ENCODE results near the gene SLC1A1. TPM values are rescaled to one million over a fixed set of nuclear protein-coding genes. Genes with fewer than 3 reads are reported as not detected.
"Not testable (repeated sequence)": the region's sequence is repeated elsewhere in the genome, so short reads cannot be mapped to it uniquely, and the experiment has no call there.

SLC1A1 gene
- total RNA-seq, 2 donors from 2014 or later = 2.6 to 5.2 TPM

DNA sequence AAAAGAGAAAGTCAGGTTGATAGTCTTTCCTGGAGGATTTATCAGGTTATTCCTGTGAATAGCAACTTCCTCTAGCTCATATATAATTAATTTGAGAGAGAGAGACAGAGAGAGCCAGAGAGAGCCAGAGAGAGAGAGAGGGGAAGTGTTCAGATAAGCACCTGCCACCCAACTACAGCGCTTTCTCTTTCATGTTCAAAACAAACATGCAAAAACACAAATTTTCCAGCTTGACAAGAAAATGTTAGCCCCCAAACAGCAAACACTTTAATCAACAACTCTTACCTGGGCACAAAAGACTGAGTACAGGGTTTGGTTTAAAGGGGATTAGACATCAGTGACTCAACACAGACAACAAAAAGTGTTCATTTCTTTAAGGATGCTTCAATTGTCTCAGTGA lies 110.1 kb downstream of the SLC1A1 start:
- DNase-seq = no peak
- WGBS, 2 donors = 67 to 100% methylated on average over 1 of the region's 1 CpG

DNA sequence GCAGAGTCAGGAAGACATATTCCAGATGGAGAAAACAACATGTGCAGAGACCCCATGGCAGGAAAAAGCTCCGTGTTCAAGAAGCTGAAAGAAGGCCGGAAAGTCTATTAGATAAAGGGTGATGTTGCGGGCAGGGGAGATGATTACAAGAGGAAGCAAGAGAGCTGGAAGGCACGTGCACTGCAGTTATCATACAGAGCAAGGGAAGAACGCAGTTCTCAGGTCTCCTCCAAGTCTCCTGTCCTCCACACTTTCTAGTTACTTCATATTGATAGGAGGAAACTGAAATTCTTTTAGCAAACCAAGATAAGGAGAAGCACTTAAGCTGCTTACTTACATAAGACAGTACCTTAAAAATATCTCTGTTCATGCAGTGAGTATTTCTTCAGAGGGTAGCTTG lies 113.6 kb downstream of the SLC1A1 start:
- Histone ChIP-seq H3K27ac (no peak overlapping the region), H3K4me3 (no peak overlapping the region), H3K27me3 (no peaks in the 10 kb centered on the region), H3K36me3 (replicated peaks in 1 of 2; ENCODE audit: insufficient read depth in 1 of 2, low read depth in 2 of 2) (no peaks in the 10 kb centered on the region), H3K9me3 (no peaks in the 10 kb centered on the region), H3K4me1 (no peaks in the 10 kb centered on the region)
- intact Hi-C loops (cut with DNase I) = no loop called here
- no peak for DNase-seq
- no peak for TF ChIP-seq POLR2A (IDR thresholded peaks at IDR 0.05)
- TF ChIP-seq, protein P1, sequence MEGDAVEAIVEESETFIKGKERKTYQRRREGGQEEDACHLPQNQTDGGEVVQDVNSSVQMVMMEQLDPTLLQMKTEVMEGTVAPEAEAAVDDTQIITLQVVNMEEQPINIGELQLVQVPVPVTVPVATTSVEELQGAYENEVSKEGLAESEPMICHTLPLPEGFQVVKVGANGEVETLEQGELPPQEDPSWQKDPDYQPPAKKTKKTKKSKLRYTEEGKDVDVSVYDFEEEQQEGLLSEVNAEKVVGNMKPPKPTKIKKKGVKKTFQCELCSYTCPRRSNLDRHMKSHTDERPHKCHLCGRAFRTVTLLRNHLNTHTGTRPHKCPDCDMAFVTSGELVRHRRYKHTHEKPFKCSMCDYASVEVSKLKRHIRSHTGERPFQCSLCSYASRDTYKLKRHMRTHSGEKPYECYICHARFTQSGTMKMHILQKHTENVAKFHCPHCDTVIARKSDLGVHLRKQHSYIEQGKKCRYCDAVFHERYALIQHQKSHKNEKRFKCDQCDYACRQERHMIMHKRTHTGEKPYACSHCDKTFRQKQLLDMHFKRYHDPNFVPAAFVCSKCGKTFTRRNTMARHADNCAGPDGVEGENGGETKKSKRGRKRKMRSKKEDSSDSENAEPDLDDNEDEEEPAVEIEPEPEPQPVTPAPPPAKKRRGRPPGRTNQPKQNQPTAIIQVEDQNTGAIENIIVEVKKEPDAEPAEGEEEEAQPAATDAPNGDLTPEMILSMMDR (IDR thresholded peaks at IDR 0.05) = no peak
- 87 to 89% methylated on average over 5 of the region's 5 CpGs for WGBS, 2 donors
- ATAC-seq = no peak

More for the DNA sequence above, 110.1 kb downstream of the SLC1A1 start:
- H3K36me3 ChIP-seq (replicated peaks in 1 of 2; ENCODE audit: insufficient read depth in 1 of 2, low read depth in 2 of 2) = no peaks in the 10 kb centered on the region
- H3K4me3 ChIP-seq = no peak overlapping the region
- TF ChIP-seq POLR2A (IDR thresholded peaks at IDR 0.05) = no peak
- TF ChIP-seq, protein P1 (IDR thresholded peaks at IDR 0.05) = no peak
- H3K27me3 ChIP-seq = no peaks in the 10 kb centered on the region
- H3K27ac ChIP-seq = no peak overlapping the region
- ATAC-seq = no peak
- intact Hi-C loops (cut with DNase I) = no loop called here
- no peaks in the 10 kb centered on the region for H3K9me3 ChIP-seq
- H3K4me1 ChIP-seq = no peaks in the 10 kb centered on the region

DNA sequence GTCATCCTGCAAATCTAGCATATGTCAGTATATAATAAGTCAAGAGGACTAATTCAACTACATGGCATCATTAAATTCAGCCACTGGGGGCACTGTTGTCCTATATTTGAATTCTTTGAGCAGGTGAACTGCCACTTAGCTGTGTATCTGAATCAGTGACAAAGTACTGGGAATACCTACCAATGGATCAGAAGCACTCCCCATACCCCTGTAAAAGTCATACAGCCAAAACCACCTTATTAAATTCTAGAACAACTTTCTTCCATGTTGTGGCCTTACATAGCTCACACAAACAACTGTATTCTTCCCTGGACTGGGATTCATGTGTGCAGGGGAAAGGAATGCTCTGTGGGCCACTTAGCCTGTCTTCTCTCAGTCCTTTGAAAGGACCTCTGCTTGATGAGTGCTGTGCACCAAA lies 114.4 kb downstream of the SLC1A1 start:
- no peaks in the 10 kb centered on the region for H3K27me3 ChIP-seq
- intact Hi-C loops (cut with DNase I) = no loop called here
- TF ChIP-seq, protein P1 (IDR thresholded peaks at IDR 0.05) = peak; percentile 29 to 85 (median 82)
- no peak for TF ChIP-seq POLR2A (IDR thresholded peaks at IDR 0.05)
- H3K9me3 ChIP-seq = no peaks in the 10 kb centered on the region
- no peaks in the 10 kb centered on the region for H3K4me1 ChIP-seq
- no peaks in the 10 kb centered on the region for H3K36me3 ChIP-seq (replicated peaks in 1 of 2; ENCODE audit: insufficient read depth in 1 of 2, low read depth in 2 of 2)
- H3K4me3 ChIP-seq = no peak overlapping the region
- peak; percentile 80 to 87 (median 83) for DNase-seq
- H3K27ac ChIP-seq = no peak overlapping the region
- ATAC-seq = peak; percentile 90

DNA sequence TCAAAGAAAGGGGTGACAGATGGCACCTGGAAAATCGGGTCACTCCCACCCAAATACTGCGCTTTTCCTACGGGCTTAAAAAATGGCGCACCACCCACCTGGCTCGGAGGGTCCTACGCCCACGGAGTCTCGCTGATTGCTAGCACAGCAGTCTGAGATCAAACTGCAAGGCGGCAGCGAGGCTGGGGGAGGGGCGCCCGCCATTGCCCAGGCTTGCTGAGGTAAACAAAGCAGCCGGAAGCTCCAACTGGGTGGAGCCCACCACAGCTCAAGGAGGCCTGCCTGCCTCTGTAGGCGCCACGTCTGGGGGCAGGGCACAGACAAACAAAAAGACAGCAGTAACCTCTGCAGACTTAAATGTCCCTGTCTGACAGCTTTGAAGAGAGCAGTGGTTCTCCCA lies 115.8 kb downstream of the SLC1A1 start:
- H3K27me3 ChIP-seq; H3K4me1 ChIP-seq; H3K4me3 ChIP-seq; H3K36me3 ChIP-seq (replicated peaks in 1 of 2; ENCODE audit: insufficient read depth in 1 of 2, low read depth in 2 of 2); H3K9me3 ChIP-seq; H3K27ac ChIP-seq; DNase-seq; intact Hi-C loops (cut with DNase I); ATAC-seq: not testable (repeated sequence)
- 87 to 92% methylated on average over 4 to 7 of the region's 15 CpGs for whole genome bisulfite sequencing, 2 donors

DNA sequence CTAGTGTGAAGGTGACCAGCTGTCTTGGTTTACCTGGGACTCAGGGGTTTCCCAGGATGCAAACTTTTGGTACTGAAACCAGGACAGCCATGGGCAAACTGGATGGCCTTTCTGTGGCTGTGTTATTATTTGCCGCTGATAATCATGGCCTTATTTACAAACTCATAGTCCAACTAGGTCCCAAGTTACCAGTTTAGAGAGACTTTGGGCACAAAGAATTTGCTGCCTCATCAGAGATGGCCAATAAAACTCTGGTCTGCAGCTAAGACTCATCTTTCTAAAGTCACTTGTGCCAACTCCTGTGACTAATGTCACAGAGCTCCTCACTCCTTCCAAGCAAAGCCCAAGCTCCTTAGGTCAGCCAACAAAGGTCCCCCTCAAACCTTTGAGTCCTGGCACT lies 124.4 kb downstream of the SLC1A1 start:
- no peak overlapping the region for H3K27ac ChIP-seq
- H3K27me3 ChIP-seq = no peaks in the 10 kb centered on the region
- H3K4me3 ChIP-seq = no peak overlapping the region
- intact Hi-C loops (cut with DNase I) = no loop called here
- no peak for DNase-seq
- WGBS, 2 donors = 94 to 100% methylated on average over 1 of the region's 1 CpG
- H3K36me3 ChIP-seq (replicated peaks in 1 of 2; ENCODE audit: insufficient read depth in 1 of 2, low read depth in 2 of 2) = peaks cover 0 to 2% of the 10 kb centered on the region in 2 donors
- ATAC-seq = no peak
- H3K4me1 ChIP-seq = no peaks in the 10 kb centered on the region
- no peaks in the 10 kb centered on the region for H3K9me3 ChIP-seq
- TF ChIP-seq, protein P1 (IDR thresholded peaks at IDR 0.05) = no peak
- no peak for TF ChIP-seq POLR2A (IDR thresholded peaks at IDR 0.05)
